ENCODE results near the gene MLX. TPM values are rescaled to one million over a fixed set of nuclear protein-coding genes. Genes with fewer than 3 reads are reported as not detected.

Gene MLX
- total and polyA plus RNA-seq, 2 of the 8 experiments (the other 6 are each of a cell fraction or from before 2014, with no cell fraction given) = 27.0 to 27.5 TPM

- peak within 1 kb of the TSS; percentile 34 for H3K56ac ChIP-seq (replicated peaks; ENCODE audit: insufficient read length, low read depth, low read length)
- no peaks in the 10 kb centered on the region; the same call in 1 of the 2 replicates for H3K79me1 ChIP-seq (ENCODE audit: low read depth, low read length)
- DNase-seq (ENCODE audit: low read depth in 1 of 2, low spot score in 2 of 2) (peak in 1 of 2 experiments; percentile 93), FAIRE-seq (no peak)
- peak within 1 kb of the TSS; percentile 56 for H2BK120ac ChIP-seq (replicated peaks; ENCODE audit: low read depth, low read length)
- H2AK5ac ChIP-seq (ENCODE audit: low read depth, low read length) = peak within 1 kb of the TSS; percentile 70; the same call in 1 of the 2 replicates
- H3K23ac ChIP-seq (ENCODE audit: insufficient read length) = no peak within 1 kb of the TSS
- ChIA-PET CTCF (ENCODE audit: partially characterized antibody) (interaction anchor here (1.0 to 5.1 kb wide), 5 partner anchors 9 to 19 kb away, joined by 4 to 28 read pairs (median 10); no protein-coding TSS in a partner anchor), POLR2A (ENCODE audit: partially characterized antibody) (interaction anchor here (0.8 to 4.3 kb wide), 12 partner anchors 9 to 263 kb away, joined by 3 to 43 read pairs (median 4); partner anchors contain the start of genes CAVIN1, CNTD1, COA3 and COASY)
- H2BK5ac ChIP-seq (ENCODE audit: low read depth, low read length) = peak within 1 kb of the TSS; percentile 93
- H2BK20ac ChIP-seq (ENCODE audit: low read length) = peak within 1 kb of the TSS; percentile 80; the same call in 1 of the 2 replicates
- peaks cover 1 to 2% of the 10 kb centered on the region in 2 experiments for H4K20me1 ChIP-seq (replicated peaks in 1 of 2; ENCODE audit: control insufficient read depth in 1 of 2, insufficient read depth in 2 of 2, low read length in 2 of 2)
- peaks cover 0 to 6% (median 2%) of the 10 kb centered on the region in 4 experiments; a peak in 2 of 8 replicates for H3K36me3 ChIP-seq (ENCODE audit: control insufficient read depth in 2 of 4, insufficient read depth in 4 of 4, low read length in 3 of 4)
- peaks cover 0 to 15% (median 13%) of the 10 kb centered on the region in 4 experiments; a peak in 6 of 7 replicates for H3K4me1 ChIP-seq (replicated peaks in 1 of 4; ENCODE audit: control insufficient read depth in 3 of 4, insufficient read depth in 4 of 4, low read length in 3 of 4)
- no peaks in the 10 kb centered on the region for H3K9me3 ChIP-seq (ENCODE audit: insufficient read depth in 2 of 2, low read depth in 1 of 2, low read length in 1 of 2)
- H2BK12ac ChIP-seq (ENCODE audit: low read depth, low read length) = peak within 1 kb of the TSS; percentile 96; the same call in 1 of the 2 replicates
- H3K4me3 ChIP-seq (ENCODE audit: extremely low read depth in 1 of 4, insufficient read depth in 2 of 4, low read depth in 3 of 4, low read length in 4 of 4) = peak within 1 kb of the TSS; percentile 50 to 72 (median 62)
- no peaks in the 10 kb centered on the region for H3K79me2 ChIP-seq (ENCODE audit: control insufficient read depth in 1 of 2, insufficient read depth in 2 of 2, low read length in 2 of 2)
- peak within 1 kb of the TSS; percentile 66 for H3K27ac ChIP-seq (ENCODE audit: low read depth, low read length)
- H4K5ac ChIP-seq (ENCODE audit: insufficient read length, low read depth, low read length) = peak within 1 kb of the TSS; percentile 70
- peak within 1 kb of the TSS; percentile 94 to 95 for H3K4me2 ChIP-seq (ENCODE audit: insufficient read depth in 1 of 2, low read depth in 2 of 2, low read length in 2 of 2)
- 0 out of 2 replicates have a peak within 1 kb of the TSS, but pooled peaks have one; percentile 3 for H2AFZ ChIP-seq (ENCODE audit: low read length)
- H3K4ac ChIP-seq (replicated peaks; ENCODE audit: insufficient read length, low read depth, low read length) = peak within 1 kb of the TSS; percentile 97
- WGBS, 2 experiments (ENCODE audit: extremely low coverage in 1 of 2, insufficient coverage in 1 of 2, insufficient read length in 1 of 2, insufficient replicate concordance in 2 of 2, low coverage in 1 of 2, low lambda C conversion rate in 2 of 2, missing lambda C conversion rate in 1 of 2) = 3% methylated on average over 29 of the region's 40 CpGs; no CpG with 5 or more reads in 1 of the 2 experiments
- peak within 1 kb of the TSS; percentile 75; the same call in 1 of the 2 replicates for H2BK15ac ChIP-seq (ENCODE audit: low read length)
- peak within 1 kb of the TSS; percentile 96 for H3K18ac ChIP-seq (ENCODE audit: extremely low read depth, low read length)
- peaks cover 0 to 6% (median 0%) of the 10 kb centered on the region in 4 experiments; a peak in 2 of 7 replicates for H3K27me3 ChIP-seq (replicated peaks in 1 of 4; ENCODE audit: control insufficient read depth in 3 of 4, extremely low read depth in 1 of 4, insufficient read depth in 3 of 4, low read length in 3 of 4)
- peak within 1 kb of the TSS; percentile 45 for H4K91ac ChIP-seq (replicated peaks; ENCODE audit: insufficient read length, low read length)
- H3K14ac ChIP-seq (ENCODE audit: insufficient read length) = no peak within 1 kb of the TSS
- H3K23me2 ChIP-seq (ENCODE audit: low read depth, low read length) = peaks cover 9% of the 10 kb centered on the region
- peak within 1 kb of the TSS; percentile 95 for H4K8ac ChIP-seq (ENCODE audit: extremely low read depth, insufficient read depth, low read length)
- H3K9ac ChIP-seq (replicated peaks in 1 of 4; ENCODE audit: extremely low read depth in 1 of 4, low read depth in 3 of 4, low read length in 3 of 4) = peak within 1 kb of the TSS; percentile 56 to 88 (median 66)
- TF ChIP-seq, protein P1, sequence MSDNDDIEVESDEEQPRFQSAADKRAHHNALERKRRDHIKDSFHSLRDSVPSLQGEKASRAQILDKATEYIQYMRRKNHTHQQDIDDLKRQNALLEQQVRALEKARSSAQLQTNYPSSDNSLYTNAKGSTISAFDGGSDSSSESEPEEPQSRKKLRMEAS (IDR thresholded peaks at IDR 0.05) = peak; percentile 80
- TF ChIP-seq SP1 (IDR thresholded peaks at IDR 0.05; ENCODE audit: low read depth, low read length) (no peak), HDAC6 (IDR thresholded peaks at IDR 0.05; ENCODE audit: low read depth, low read length) (no peak), ASH2L (IDR thresholded peaks at IDR 0.05; ENCODE audit: low read length) (peak; percentile 9)
- TF ChIP-seq, protein P2, sequence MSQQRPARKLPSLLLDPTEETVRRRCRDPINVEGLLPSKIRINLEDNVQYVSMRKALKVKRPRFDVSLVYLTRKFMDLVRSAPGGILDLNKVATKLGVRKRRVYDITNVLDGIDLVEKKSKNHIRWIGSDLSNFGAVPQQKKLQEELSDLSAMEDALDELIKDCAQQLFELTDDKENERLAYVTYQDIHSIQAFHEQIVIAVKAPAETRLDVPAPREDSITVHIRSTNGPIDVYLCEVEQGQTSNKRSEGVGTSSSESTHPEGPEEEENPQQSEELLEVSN (IDR thresholded peaks at IDR 0.05) = peak; percentile 63; the same call in 1 of the 2 replicates
Observed at GRCh38 chr17:42536048-42536371, 30.9 kb upstream of the MLX start, which contains the start of gene NAGLU. NAGLU (plus strand) TSS chr17:42536241; CDS start chr17:42536273, 32 bp downstream.
